Neural progenitor cell (in vitro differentiated cells): ENCODE data around the gene CIDEB. TPM values are rescaled to one million over a fixed set of nuclear protein-coding genes. Genes with fewer than 3 reads are reported as not detected.

Experiments
- DNase-seq: peaks from one replicate; pipeline ENCODE4 v3.0.0-alpha.2; 2016; ENCODE audit warnings: low spot score
- H2AFZ ChIP-seq: fragments of 200-600 bp; sonication (generic); replicated peaks from 2 replicates; pipeline ENCODE4 v1.6.1; 2016; ENCODE audit warnings: antibody characterized with exemption
- H3F3A ChIP-seq: fragments of 200-600 bp; sonication (generic); 2 replicates; pipeline ENCODE4 v1.6.1; 2016; ENCODE audit warnings: antibody characterized with exemption, low read depth
- H3K27ac ChIP-seq: fragments of 200-600 bp; sonication (generic); 2 replicates; pipeline ENCODE4 v1.5.1; 2016; ENCODE audit warnings: mild to moderate bottlenecking
- H3K27me3 ChIP-seq: fragments of 200-600 bp; sonication (generic); 2 replicates; pipeline ENCODE4 v1.6.1; 2016; ENCODE audit warnings: mild to moderate bottlenecking, moderate library complexity
- H3K36me3 ChIP-seq: fragments of 200-600 bp; sonication (generic); 2 replicates; pipeline ENCODE4 v1.5.1; 2016
- H3K4me1 ChIP-seq: fragments of 200-600 bp; sonication (generic); 2 replicates; pipeline ENCODE4 v1.6.1; 2016; ENCODE audit warnings: mixed run types
- H3K4me2 ChIP-seq: fragments of 200-600 bp; sonication (generic); 2 replicates; pipeline ENCODE4 v1.6.1; 2016
- H3K4me3 ChIP-seq: fragments of 200-600 bp; sonication (generic); 2 replicates; pipeline ENCODE4 v1.5.1; 2016
- H3K79me2 ChIP-seq: fragments of 200-600 bp; sonication (generic); 2 replicates; pipeline ENCODE4 v1.6.1; 2016; ENCODE audit warnings: low read depth
- H3K9ac ChIP-seq: fragments of 200-600 bp; sonication (generic); 2 replicates; pipeline ENCODE4 v1.6.1; 2016
- H3K9me3 ChIP-seq: fragments of 200-600 bp; sonication (generic); 2 replicates; pipeline ENCODE4 v1.5.1; 2016; ENCODE audit warnings: low read depth
- H4K20me1 ChIP-seq: fragments of 200-600 bp; sonication (generic); 2 replicates; pipeline ENCODE4 v1.6.1; 2016; ENCODE audit warnings: low read depth
- H3K27ac Mint-ChIP-seq: 3 replicates; pipeline ENCODE4 v1.8.0; 2021; ENCODE audit warnings: mixed read lengths
- H3K27me3 Mint-ChIP-seq: 2 replicates; pipeline ENCODE4 v1.8.0; 2022; ENCODE audit warnings: low read depth, mild to moderate bottlenecking, inconsistent platforms, moderate library complexity, mixed read lengths; ENCODE audit not compliant: insufficient read depth
- H3K36me3 Mint-ChIP-seq: 3 replicates; pipeline ENCODE4 v1.8.0; 2021; ENCODE audit warnings: mixed read lengths
- H3K4me1 Mint-ChIP-seq: 3 replicates; pipeline ENCODE4 v1.8.0; 2021; ENCODE audit warnings: mixed read lengths
- H3K4me3 Mint-ChIP-seq: 3 replicates; pipeline ENCODE4 v1.8.0; 2021; ENCODE audit warnings: mild to moderate bottlenecking, moderate library complexity, mixed read lengths
- H3K9me3 Mint-ChIP-seq: 3 replicates; pipeline ENCODE4 v1.8.0; 2020; ENCODE audit warnings: mixed read lengths
- CTCF ChIP-seq: fragments of 200-600 bp; sonication (generic); IDR thresholded peaks from 2 replicates; pipeline ENCODE4 v1.5.1; 2017; ENCODE audit warnings: antibody characterized with exemption, mild to moderate bottlenecking
- EZH2 ChIP-seq: fragments of 200-600 bp; sonication (generic); IDR thresholded peaks from 2 replicates; pipeline ENCODE4 v1.6.1; 2017; ENCODE audit warnings: antibody characterized with exemption, mild to moderate bottlenecking, moderate library complexity
- EZH2phosphoT487 ChIP-seq: fragments of 200-600 bp; sonication (generic); IDR thresholded peaks from 2 replicates; pipeline ENCODE4 v1.6.1; 2017; ENCODE audit warnings: antibody characterized with exemption
- total RNA-seq: library from RNA; depleted of rRNA; stranded (reverse); fragments of >200 nt; gene quantifications from 2 replicates; pipeline ENCODE4 v1.2.3, GENCODE V29; 2015; ENCODE audit warnings: low replicate concordance

CIDEB gene
- total RNA-seq, 1 donor from 2014 or later = not detected

- no peak overlapping the region for H3K27ac Mint-ChIP-seq
- no peaks in the 10 kb centered on the region for H3K4me1 Mint-ChIP-seq
- H3K27me3 ChIP-seq = peaks cover 38% of the 10 kb centered on the region
- no peak overlapping the region for H3K9ac ChIP-seq
- no peak overlapping the region for H3K4me2 ChIP-seq
- DNase-seq = no peak
- H3K27me3 Mint-ChIP-seq = peaks cover 5% of the 10 kb centered on the region
- H3K4me1 ChIP-seq = no peaks in the 10 kb centered on the region
- no peaks in the 10 kb centered on the region for H4K20me1 ChIP-seq
- H3K4me3 Mint-ChIP-seq = no peak overlapping the region
- no peak overlapping the region for H3K4me3 ChIP-seq
- no peaks in the 10 kb centered on the region for H3K9me3 ChIP-seq
- no peaks in the 10 kb centered on the region for H3F3A ChIP-seq
- no peaks in the 10 kb centered on the region for H3K36me3 Mint-ChIP-seq
- H3K9me3 Mint-ChIP-seq = no peaks in the 10 kb centered on the region
- no peak overlapping the region for H2AFZ ChIP-seq
- TF ChIP-seq EZH2phosphoT487 (no peak), CTCF (no peak), EZH2 (no peak)
- H3K36me3 ChIP-seq = no peaks in the 10 kb centered on the region
- no peak overlapping the region for H3K27ac ChIP-seq
- no peaks in the 10 kb centered on the region for H3K79me2 ChIP-seq
Observed at GRCh38 chr14:24316597-24316950, 8.8 kb upstream of the CIDEB start.

- H3K4me1 Mint-ChIP-seq = no peaks in the 10 kb centered on the region
- H3K4me3 Mint-ChIP-seq = no peak overlapping the region
- Histone ChIP-seq H3K27ac (no peak overlapping the region), H3K79me2 (no peaks in the 10 kb centered on the region), H3K4me1 (no peaks in the 10 kb centered on the region), H3K36me3 (no peaks in the 10 kb centered on the region), H3K4me3 (no peak overlapping the region), H3K4me2 (no peak overlapping the region), H4K20me1 (no peaks in the 10 kb centered on the region), H3F3A (no peaks in the 10 kb centered on the region), H3K9me3 (no peaks in the 10 kb centered on the region), H3K27me3 (peaks cover 38% of the 10 kb centered on the region), H3K9ac (no peak overlapping the region), H2AFZ (no peak overlapping the region)
- H3K27ac Mint-ChIP-seq = no peak overlapping the region
- H3K9me3 Mint-ChIP-seq = no peaks in the 10 kb centered on the region
- H3K36me3 Mint-ChIP-seq = no peaks in the 10 kb centered on the region
- TF ChIP-seq EZH2phosphoT487 = no peak
- TF ChIP-seq EZH2 = no peak
- no peak for TF ChIP-seq CTCF
- no peak for DNase-seq
- H3K27me3 Mint-ChIP-seq = peaks cover 5% of the 10 kb centered on the region
Observed at GRCh38 chr14:24315807-24316596, 8.2 kb upstream of the CIDEB start.

GRCh38 chr14:24315243-24315806, 7.5 kb upstream of the CIDEB start:
- Histone ChIP-seq H3K79me2 (no peaks in the 10 kb centered on the region), H3K4me3 (no peak overlapping the region), H3K36me3 (no peaks in the 10 kb centered on the region), H3K4me1 (no peaks in the 10 kb centered on the region), H3K27ac (no peak overlapping the region), H3K9me3 (no peaks in the 10 kb centered on the region), H3F3A (no peaks in the 10 kb centered on the region), H2AFZ (no peak overlapping the region), H3K27me3 (peaks cover 36% of the 10 kb centered on the region), H3K9ac (no peak overlapping the region), H3K4me2 (no peak overlapping the region), H4K20me1 (no peaks in the 10 kb centered on the region)
- Mint-ChIP-seq H3K4me3 (no peak overlapping the region), H3K36me3 (no peaks in the 10 kb centered on the region), H3K27me3 (peaks cover 5% of the 10 kb centered on the region), H3K9me3 (no peaks in the 10 kb centered on the region), H3K27ac (no peak overlapping the region), H3K4me1 (no peaks in the 10 kb centered on the region)
- DNase-seq = no peak
- TF ChIP-seq EZH2 (no peak), EZH2phosphoT487 (no peak), CTCF (no peak)
